HG02798 (cell line): ENCODE data around the gene PAWR.
"Not testable (repeated sequence)": the region's sequence is repeated elsewhere in the genome, so short reads cannot be mapped to it uniquely, and the experiment has no call there.

Experiments
- ATAC-seq: cut with Tn5 transposase; IDR thresholded peaks from one replicate; pipeline ENCODE4 v1.9.1; 2021; ENCODE audit warnings: mild to moderate bottlenecking; ENCODE audit not compliant: unreplicated experiment, poor library complexity

Gene PAWR

GRCh38 chr12:79555028-79555925 is 135.5 kb downstream of the PAWR start:
- ATAC-seq: no peak

DNA sequence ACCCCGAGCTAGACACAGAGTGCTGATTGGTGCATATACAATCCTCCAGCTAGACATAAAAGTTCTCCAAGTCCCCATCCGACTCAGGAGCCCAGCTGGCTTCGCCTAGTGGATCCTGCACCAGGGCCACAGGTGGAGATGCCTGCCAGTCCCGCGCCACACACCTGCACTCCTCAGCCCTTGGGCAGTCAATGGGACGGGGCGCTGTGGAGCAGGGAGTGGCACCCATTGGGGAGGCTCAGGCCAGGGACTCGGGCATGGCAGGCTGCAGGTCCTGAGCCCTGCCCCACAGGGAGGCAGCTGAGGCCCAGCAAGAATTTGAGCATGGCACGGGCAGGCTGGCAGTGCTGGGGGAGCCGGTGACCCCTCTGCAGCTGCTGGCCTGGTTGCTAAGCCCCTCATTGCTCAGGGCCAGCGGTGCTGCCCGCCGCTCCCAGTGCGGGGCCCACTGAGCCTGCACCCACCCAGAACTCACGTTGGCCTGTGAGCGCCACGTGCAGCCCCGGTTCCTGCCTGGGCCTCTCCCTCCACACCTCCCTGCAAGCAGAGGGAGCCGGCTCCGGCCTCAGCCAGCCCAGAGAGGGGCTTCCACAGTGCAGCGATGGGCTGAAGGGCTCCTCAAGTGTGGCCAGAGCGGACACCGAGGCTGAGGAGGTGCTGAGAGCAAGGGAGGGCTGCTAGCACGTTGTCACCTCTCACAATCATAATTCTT is 136.7 kb downstream of the PAWR start:
- ATAC-seq: no peak

DNA sequence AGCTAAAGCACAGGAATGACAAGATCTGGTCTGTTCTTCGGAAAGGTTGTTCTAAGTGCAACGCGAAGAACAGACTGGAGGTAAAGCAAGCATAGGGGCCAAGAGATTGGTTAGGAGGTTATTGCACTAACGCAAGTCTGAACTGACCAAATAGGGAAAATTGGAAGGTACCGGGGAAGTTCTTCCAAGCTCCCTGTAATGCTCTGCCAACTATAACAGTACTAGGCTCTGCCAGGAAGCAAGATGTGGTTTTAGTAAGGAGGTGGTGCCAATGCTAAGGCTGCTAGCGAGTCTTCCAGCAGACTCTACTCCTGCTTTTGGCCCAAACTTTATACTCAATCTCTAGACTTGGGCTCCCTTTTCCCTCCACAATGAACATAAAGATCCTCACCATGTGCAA is 138.6 kb downstream of the PAWR start:
- no peak for ATAC-seq

DNA sequence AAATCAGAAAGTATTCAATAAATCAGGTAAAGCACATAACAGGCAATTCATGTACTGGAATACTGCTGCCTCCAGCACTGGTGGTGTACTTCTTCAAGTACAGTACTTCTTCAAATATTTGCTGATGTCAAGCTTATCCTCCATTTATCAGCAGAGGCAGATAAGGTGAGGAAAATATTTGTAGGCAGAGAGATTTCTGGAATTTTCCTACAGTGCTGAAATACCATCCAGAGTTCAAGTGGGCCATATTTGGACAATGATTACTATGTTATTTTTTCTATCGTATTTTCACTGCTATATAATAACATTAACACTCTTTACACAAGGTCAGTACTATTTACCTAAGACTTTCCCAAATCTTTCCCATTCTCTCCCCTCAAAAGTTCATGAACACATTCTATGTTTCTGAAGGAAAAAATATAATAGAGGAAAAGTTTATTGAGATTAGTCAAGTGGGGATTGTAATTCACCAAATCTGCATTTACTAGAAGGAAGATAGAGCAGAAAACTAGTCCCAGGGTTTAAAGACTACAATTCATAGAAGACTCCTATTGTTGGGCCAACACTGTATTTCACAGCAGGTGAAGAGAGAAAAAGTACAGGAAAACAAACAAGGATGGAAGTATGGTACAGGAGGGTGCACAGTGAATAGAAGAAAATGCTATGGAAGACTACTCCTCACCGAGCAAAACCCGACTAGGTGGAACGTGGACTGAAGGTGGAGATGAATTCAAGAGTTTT is 141.1 kb downstream of the PAWR start:
- no peak for ATAC-seq

DNA sequence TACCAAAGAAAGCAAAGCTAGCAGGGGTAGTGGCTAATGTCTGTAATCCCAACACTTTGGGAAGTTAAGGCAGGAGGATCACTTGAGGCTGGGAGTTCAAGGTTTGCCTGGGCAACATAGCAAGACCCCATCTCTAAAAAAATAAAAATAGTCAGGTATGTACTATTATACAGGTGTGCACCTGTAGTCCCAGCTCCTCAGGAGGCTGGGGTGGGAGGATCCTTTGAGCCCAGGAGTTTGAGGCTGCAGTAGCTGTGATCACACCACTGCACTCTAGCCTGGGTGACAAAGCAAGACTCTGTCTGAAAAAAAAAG is 142.2 kb downstream of the PAWR start:
- no peak for ATAC-seq

DNA sequence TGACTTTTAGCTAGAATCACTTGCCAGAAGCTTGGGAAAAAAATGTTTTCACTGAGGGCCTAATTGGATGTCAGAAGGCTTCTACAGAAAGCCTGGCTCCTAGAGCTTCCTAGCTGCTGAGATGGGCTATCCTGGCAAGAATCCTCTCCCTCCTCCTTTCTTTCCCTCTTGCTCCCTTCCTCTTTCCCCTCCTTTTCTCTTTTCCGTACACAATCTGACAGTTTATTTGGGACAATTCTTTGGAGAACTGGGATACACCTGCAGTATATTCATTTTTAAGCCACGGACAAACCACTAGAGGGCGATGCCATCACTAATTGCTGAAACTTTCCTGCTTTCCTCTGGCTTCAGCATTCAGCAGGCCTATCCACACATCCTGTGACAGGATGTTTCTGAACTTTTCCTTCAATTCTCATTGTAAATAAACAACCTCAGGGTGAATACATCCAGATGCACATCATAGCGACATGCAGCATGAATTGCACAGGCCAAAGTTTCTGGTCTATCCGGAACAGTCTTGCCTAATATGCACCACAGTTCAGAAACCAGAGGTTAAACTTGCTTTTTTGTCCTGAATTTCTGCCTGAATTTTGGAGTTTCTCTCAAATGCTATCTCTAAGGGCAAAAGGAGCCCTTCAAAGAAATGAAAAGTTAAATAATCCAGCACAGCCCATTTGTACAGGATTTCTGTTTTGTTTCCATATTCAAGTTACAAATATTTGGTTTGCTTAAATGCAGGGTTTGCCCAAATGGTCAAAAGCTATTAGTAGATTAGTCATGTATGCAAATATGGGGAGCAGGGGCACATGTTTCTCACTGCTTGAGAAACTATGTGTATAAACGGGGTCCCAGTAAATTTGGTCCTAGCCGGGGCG is 142.8 kb downstream of the PAWR start:
- ATAC-seq: peak; percentile 85

GRCh38 chr12:79547044-79547734 is 143.6 kb downstream of the PAWR start:
- ATAC-seq: no peak

GRCh38 chr12:79546466-79547043 is 144.2 kb downstream of the PAWR start:
- ATAC-seq: no peak

- ATAC-seq: not testable (repeated sequence)
Observed at GRCh38 chr12:79544439-79544838, 146.3 kb downstream of the PAWR start.

GRCh38 chr12:79537675-79538074 is 153.1 kb downstream of the PAWR start:
- ATAC-seq: no peak

- ATAC-seq: no peak
Observed at GRCh38 chr12:79535751-79536150, 155.0 kb downstream of the PAWR start.
